ENCODE data around the gene NCR3LG1.

DNA sequence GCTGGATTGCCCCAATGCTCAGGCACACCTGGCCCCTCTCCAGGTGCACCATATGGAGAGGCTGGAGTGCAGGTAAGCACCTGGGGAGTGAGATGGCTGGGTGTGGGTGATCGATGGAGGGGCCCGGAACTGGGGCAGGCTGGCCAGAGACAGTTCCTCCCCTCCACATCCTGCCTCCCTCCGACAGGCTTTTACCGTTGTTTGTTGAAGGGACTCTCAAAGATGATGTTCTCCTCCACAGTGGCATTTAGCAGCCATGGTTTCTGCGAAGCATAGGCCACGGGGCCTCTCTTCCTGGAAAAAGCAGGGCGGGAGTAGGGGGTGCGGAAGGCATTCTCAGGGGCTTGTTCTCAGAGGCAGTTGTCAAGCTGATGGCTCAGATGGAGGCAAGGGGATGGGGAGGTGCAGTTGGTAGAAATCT lies 62.7 kb downstream of the NCR3LG1 start:
- TF ChIP-seq SMC3 (IDR thresholded peaks at IDR 0.05) (no peak), RFX5 (IDR thresholded peaks at IDR 0.05) (no peak), POLR2A (IDR thresholded peaks at IDR 0.05; ENCODE audit: low read length) (no peak), HDAC2 (IDR thresholded peaks at IDR 0.05) (no peak), NFE2L2 (conservative IDR thresholded peaks at IDR 0.05; ENCODE audit: low read length) (no peak), POLR2AphosphoS2 (conservative IDR thresholded peaks at IDR 0.05; ENCODE audit: low read length) (no peak), CEBPB (IDR thresholded peaks at IDR 0.05) (no peak), HEYL (CRISPR knock-in tag; IDR thresholded peaks at IDR 0.05) (no peak)
- TF ChIP-seq, protein P1, sequence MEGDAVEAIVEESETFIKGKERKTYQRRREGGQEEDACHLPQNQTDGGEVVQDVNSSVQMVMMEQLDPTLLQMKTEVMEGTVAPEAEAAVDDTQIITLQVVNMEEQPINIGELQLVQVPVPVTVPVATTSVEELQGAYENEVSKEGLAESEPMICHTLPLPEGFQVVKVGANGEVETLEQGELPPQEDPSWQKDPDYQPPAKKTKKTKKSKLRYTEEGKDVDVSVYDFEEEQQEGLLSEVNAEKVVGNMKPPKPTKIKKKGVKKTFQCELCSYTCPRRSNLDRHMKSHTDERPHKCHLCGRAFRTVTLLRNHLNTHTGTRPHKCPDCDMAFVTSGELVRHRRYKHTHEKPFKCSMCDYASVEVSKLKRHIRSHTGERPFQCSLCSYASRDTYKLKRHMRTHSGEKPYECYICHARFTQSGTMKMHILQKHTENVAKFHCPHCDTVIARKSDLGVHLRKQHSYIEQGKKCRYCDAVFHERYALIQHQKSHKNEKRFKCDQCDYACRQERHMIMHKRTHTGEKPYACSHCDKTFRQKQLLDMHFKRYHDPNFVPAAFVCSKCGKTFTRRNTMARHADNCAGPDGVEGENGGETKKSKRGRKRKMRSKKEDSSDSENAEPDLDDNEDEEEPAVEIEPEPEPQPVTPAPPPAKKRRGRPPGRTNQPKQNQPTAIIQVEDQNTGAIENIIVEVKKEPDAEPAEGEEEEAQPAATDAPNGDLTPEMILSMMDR (IDR thresholded peaks at IDR 0.05): no peak

Measured in A549 (cell line).